ENCODE measurements around the gene SND1.

Gene SND1

GRCh38 chr7:127997226-127997922 is 345.4 kb downstream of the SND1 start:
- TF ChIP-seq FOXM1 (IDR thresholded peaks at IDR 0.05; ENCODE audit: borderline replicate concordance, low read depth): no peak
- TF ChIP-seq TEAD4 (IDR thresholded peaks at IDR 0.05): peak; percentile 61

- TF ChIP-seq TEAD4 (IDR thresholded peaks at IDR 0.05): no peak
Observed at GRCh38 chr7:127998671-127999070, 346.7 kb downstream of the SND1 start.

GRCh38 chr7:128000048-128000447 is 348.1 kb downstream of the SND1 start:
- TF ChIP-seq NFIC (IDR thresholded peaks at IDR 0.05): no peak
- TF ChIP-seq TCF12 (IDR thresholded peaks at IDR 0.05; ENCODE audit: low read depth): no peak
- no peak for TF ChIP-seq TAF1 (IDR thresholded peaks at IDR 0.05; ENCODE audit: low read depth)
- no peak for TF ChIP-seq MAX (IDR thresholded peaks at IDR 0.05)
- TF ChIP-seq, protein P1, sequence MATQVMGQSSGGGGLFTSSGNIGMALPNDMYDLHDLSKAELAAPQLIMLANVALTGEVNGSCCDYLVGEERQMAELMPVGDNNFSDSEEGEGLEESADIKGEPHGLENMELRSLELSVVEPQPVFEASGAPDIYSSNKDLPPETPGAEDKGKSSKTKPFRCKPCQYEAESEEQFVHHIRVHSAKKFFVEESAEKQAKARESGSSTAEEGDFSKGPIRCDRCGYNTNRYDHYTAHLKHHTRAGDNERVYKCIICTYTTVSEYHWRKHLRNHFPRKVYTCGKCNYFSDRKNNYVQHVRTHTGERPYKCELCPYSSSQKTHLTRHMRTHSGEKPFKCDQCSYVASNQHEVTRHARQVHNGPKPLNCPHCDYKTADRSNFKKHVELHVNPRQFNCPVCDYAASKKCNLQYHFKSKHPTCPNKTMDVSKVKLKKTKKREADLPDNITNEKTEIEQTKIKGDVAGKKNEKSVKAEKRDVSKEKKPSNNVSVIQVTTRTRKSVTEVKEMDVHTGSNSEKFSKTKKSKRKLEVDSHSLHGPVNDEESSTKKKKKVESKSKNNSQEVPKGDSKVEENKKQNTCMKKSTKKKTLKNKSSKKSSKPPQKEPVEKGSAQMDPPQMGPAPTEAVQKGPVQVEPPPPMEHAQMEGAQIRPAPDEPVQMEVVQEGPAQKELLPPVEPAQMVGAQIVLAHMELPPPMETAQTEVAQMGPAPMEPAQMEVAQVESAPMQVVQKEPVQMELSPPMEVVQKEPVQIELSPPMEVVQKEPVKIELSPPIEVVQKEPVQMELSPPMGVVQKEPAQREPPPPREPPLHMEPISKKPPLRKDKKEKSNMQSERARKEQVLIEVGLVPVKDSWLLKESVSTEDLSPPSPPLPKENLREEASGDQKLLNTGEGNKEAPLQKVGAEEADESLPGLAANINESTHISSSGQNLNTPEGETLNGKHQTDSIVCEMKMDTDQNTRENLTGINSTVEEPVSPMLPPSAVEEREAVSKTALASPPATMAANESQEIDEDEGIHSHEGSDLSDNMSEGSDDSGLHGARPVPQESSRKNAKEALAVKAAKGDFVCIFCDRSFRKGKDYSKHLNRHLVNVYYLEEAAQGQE (IDR thresholded peaks at IDR 0.05; ENCODE audit: low read depth): no peak
- no peak for TF ChIP-seq YY1 (IDR thresholded peaks at IDR 0.05; ENCODE audit: low read depth)
- no peak for TF ChIP-seq TEAD4 (IDR thresholded peaks at IDR 0.05)
- no peak for TF ChIP-seq ZBTB7A (IDR thresholded peaks at IDR 0.05; ENCODE audit: low read depth)
- no peak for TF ChIP-seq FOXM1 (IDR thresholded peaks at IDR 0.05; ENCODE audit: borderline replicate concordance, low read depth)

- no peak for TF ChIP-seq EGR1 (IDR thresholded peaks at IDR 0.05)
Observed at GRCh38 chr7:128000854-128001265, 348.9 kb downstream of the SND1 start.

- TF ChIP-seq MAX (IDR thresholded peaks at IDR 0.05) (no peak), EGR1 (IDR thresholded peaks at IDR 0.05) (no peak), CEBPB (IDR thresholded peaks at IDR 0.05) (no peak), FOXM1 (IDR thresholded peaks at IDR 0.05; ENCODE audit: borderline replicate concordance, low read depth) (no peak), NFIC (IDR thresholded peaks at IDR 0.05) (no peak), RAD21 (IDR thresholded peaks at IDR 0.05; ENCODE audit: low read depth) (no peak), TAF1 (IDR thresholded peaks at IDR 0.05; ENCODE audit: low read depth) (no peak), CREB1 (IDR thresholded peaks at IDR 0.05; ENCODE audit: low read depth) (no peak), TEAD4 (IDR thresholded peaks at IDR 0.05) (no peak), ZBTB7A (IDR thresholded peaks at IDR 0.05; ENCODE audit: low read depth) (no peak), YY1 (IDR thresholded peaks at IDR 0.05; ENCODE audit: low read depth) (no peak), EP300 (IDR thresholded peaks at IDR 0.05; ENCODE audit: borderline replicate concordance) (no peak), TCF12 (IDR thresholded peaks at IDR 0.05; ENCODE audit: low read depth) (no peak)
- TF ChIP-seq, protein P2, sequence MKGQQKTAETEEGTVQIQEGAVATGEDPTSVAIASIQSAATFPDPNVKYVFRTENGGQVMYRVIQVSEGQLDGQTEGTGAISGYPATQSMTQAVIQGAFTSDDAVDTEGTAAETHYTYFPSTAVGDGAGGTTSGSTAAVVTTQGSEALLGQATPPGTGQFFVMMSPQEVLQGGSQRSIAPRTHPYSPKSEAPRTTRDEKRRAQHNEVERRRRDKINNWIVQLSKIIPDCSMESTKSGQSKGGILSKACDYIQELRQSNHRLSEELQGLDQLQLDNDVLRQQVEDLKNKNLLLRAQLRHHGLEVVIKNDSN (IDR thresholded peaks at IDR 0.05): no peak
- TF ChIP-seq, protein P1 (IDR thresholded peaks at IDR 0.05; ENCODE audit: low read depth): no peak
Observed at GRCh38 chr7:128003167-128003566, 351.2 kb downstream of the SND1 start.

DNA sequence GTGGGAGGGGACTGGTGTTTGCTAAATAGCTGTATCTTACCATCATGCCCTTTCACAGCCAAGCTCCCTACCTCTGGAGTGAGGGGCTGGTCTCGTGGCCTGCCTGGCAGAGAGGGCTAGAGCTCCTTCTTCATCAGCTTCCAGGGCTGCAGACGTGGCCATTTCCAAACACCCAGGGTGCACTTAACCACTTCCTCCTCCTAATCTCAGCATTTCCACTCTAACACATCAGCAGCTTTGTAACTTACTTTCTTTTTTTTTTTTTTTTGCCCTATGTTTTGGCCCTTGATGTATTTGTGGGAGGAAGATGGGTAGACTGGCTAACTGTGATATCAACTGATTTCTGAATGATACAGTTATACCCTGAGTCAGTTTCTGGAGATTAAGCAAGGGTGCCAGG is 351.8 kb downstream of the SND1 start:
- TF ChIP-seq CREB1 (IDR thresholded peaks at IDR 0.05; ENCODE audit: low read depth): no peak
- TF ChIP-seq, protein P1 (IDR thresholded peaks at IDR 0.05; ENCODE audit: low read depth): no peak
- no peak for TF ChIP-seq YY1 (IDR thresholded peaks at IDR 0.05; ENCODE audit: low read depth)
- no peak for TF ChIP-seq TCF12 (IDR thresholded peaks at IDR 0.05; ENCODE audit: low read depth)
- TF ChIP-seq ZBTB7A (IDR thresholded peaks at IDR 0.05; ENCODE audit: low read depth): no peak
- TF ChIP-seq RAD21 (IDR thresholded peaks at IDR 0.05; ENCODE audit: low read depth): no peak
- TF ChIP-seq TAF1 (IDR thresholded peaks at IDR 0.05; ENCODE audit: low read depth): no peak
- TF ChIP-seq MAX (IDR thresholded peaks at IDR 0.05): no peak
- no peak for TF ChIP-seq NFIC (IDR thresholded peaks at IDR 0.05)

All from Ishikawa (cell line).